Measurements from ENCODE around the gene SLC13A1.
"Not testable (repeated sequence)": the region's sequence is repeated elsewhere in the genome, so short reads cannot be mapped to it uniquely, and the experiment has no call there.

The SLC13A1 gene

GRCh38 chr7:123122916-123123315, 76.9 kb downstream of the SLC13A1 start:
- no peak for DNase-seq

GRCh38 chr7:123120286-123120685, 79.5 kb downstream of the SLC13A1 start:
- DNase-seq = no peak

- DNase-seq = no peak
Observed at GRCh38 chr7:123115331-123115730, 84.4 kb downstream of the SLC13A1 start.

GRCh38 chr7:123114288-123114687, 85.5 kb downstream of the SLC13A1 start:
- DNase-seq = no peak

GRCh38 chr7:123112833-123113232, 86.9 kb downstream of the SLC13A1 start:
- no peak for DNase-seq

- no peak for DNase-seq
Observed at GRCh38 chr7:123099712-123100111, 100.1 kb downstream of the SLC13A1 start.

- DNase-seq = no peak
Observed at GRCh38 chr7:123096976-123097375, 102.8 kb downstream of the SLC13A1 start.

GRCh38 chr7:123096434-123096833, 103.3 kb downstream of the SLC13A1 start:
- DNase-seq = no peak

- no peak for DNase-seq
Observed at GRCh38 chr7:123090456-123090855, 109.3 kb downstream of the SLC13A1 start.

- DNase-seq = not testable (repeated sequence)
Observed at GRCh38 chr7:123086910-123087309, 112.9 kb downstream of the SLC13A1 start.

- not testable (repeated sequence) for DNase-seq
Observed at GRCh38 chr7:123084861-123085260, 114.9 kb downstream of the SLC13A1 start.

GRCh38 chr7:123079021-123079420, 120.7 kb downstream of the SLC13A1 start:
- no peak for DNase-seq

- DNase-seq = no peak
Observed at GRCh38 chr7:123075838-123076467, 123.8 kb downstream of the SLC13A1 start.

GRCh38 chr7:123070702-123071286, 129.0 kb downstream of the SLC13A1 start:
- DNase-seq = no peak

- no peak for DNase-seq
Observed at GRCh38 chr7:123067814-123068213, 132.0 kb downstream of the SLC13A1 start.
